HG03575 (cell line): ENCODE data around the gene VILL.

ENCODE experiments used
- ATAC-seq: cut with Tn5 transposase; IDR thresholded peaks from one replicate; pipeline ENCODE4 v1.9.1; 2021; ENCODE audit not compliant: unreplicated experiment, insufficient number of reproducible peaks, low FRiP score; ENCODE audit errors: extremely low read depth

VILL gene

DNA sequence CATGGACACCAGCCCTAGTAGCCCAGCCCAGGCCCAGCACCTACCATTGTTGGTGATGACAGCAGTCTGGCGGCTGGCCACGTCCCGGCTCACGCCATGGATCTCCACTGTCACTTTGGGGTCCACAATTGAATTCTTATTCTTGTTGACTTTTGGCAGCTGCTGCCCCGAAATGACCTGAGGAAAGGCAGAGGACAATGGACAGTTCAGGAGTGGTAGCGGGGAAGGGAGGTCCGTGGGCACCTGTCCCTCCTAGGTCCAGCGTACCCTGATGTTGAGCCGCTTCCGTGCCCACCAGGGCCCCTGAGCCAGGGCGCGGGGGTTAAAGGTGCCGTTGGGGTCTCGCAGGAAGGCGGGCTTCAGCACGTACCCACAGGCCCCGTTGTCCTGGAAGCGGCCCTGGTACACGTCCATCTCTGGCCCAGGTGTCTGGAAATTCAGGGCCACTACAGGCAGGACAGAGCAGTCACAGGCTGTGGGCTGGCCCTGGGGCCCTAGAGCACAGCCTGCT, 17.7 kb downstream of the VILL start:
- no peak for ATAC-seq

DNA sequence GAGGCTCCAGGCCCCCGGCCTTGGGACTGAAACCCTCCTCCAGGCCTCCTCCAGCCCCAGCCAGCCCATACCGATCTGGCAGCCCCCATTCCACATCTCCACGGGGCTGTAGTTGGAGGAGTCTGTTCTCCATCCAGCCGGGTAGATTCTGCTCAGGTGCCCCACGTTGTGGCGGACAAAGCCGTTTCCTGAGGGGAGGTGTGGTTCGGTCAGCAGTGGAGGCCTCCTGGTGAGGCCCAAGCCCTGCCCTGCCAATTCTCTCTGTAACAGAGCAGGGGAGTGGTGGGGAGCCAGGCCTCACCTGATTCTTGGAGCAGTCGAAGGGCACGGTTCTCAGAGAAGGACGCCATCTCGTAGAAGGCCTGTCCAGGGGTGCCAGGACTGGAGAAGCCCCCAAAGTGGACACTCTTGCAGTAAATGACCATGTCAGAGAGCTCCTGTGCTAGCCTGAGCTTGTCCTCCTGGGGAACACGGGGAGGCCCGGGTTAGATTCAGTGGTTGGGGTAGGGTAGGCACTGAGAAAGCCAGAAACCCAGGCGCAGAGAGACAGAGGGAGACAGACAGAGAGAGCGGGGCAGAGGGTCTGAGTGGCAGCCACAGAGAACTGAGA, 18.5 kb downstream of the VILL start:
- ATAC-seq: no peak

- no peak for ATAC-seq
Observed at GRCh38 chr3:38009807-38010591, 19.4 kb downstream of the VILL start.

DNA sequence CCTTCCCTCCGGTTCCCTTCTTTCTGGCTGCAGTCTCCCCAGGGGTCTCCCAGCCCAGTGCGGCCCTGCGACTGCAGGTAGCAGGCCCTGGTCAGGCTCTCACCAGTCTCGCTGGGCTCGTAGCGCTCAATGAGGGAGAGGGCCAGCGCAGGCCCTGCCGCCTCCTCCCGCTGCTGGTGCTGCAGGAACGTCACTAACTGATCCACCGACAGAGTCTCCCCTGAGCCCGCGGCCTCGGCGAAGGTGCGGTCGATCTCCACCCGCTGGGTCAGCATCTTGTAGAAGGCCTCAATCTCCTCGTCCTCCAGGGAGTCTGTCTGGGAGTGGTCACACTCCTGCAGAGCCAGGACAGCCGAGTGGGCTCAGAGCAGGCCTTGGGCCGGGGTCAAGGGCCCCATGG, 20.5 kb downstream of the VILL start:
- no peak for ATAC-seq

DNA sequence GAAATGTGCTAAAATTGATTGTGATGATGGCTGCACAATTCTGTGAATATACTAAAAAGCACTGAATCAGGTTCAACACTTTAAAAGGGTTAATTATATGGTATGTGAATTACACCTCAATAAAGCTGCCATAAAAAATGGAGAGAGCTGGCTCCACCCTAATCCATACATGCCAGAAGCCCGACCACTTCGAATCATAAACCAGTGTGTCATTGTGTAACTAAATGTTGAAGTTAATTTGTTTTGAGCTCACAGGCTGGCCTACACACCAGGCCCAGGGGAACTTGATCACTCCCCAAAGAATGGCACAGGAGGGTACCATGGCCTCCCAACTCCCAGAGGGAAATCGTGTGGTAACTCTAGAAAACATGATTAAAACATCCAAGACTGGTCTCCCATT, 24.9 kb downstream of the VILL start:
- no peak for ATAC-seq

DNA sequence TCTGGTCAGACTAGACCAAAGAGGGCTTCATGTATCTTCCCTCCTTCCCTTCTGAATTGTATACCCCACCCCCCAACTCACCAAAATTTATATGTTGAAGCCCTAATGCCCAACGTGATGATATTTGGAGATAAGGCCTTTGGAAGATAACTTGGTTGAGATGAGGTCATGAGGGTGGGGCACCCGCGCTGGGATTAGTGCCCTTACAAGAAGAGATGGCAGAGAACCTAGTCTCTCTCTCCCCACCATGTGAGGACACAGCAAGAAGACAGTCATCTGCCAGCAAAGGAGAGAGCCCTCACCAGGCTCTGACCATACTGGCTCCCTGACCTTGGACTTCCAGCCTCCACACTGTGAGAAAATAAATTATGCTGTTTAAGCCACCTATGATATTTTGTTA, 25.4 kb downstream of the VILL start:
- no peak for ATAC-seq

DNA sequence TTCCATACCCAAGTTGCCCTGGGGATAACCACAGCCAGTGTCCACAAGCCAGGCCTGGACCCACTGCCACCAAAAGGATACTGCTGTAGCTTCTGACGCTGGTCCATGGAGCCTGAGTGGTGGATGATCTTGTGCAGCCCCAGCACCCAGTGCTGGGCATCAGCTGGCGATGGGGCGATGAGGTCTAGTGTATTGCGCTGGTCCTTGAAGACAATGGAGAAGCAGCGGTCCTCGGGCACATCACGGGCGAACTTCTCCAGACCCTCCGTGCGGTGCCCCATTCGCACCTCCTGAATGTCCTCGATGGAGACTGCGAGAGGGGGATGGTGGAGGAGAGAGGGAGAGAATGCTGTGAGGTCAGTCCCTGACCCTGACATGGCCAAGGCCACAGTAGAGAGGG, 25.8 kb downstream of the VILL start:
- ATAC-seq: no peak

GRCh38 chr3:38016847-38017444, 26.4 kb downstream of the VILL start:
- no peak for ATAC-seq

- no peak for ATAC-seq
Observed at GRCh38 chr3:38017445-38018295, 27.1 kb downstream of the VILL start.

DNA sequence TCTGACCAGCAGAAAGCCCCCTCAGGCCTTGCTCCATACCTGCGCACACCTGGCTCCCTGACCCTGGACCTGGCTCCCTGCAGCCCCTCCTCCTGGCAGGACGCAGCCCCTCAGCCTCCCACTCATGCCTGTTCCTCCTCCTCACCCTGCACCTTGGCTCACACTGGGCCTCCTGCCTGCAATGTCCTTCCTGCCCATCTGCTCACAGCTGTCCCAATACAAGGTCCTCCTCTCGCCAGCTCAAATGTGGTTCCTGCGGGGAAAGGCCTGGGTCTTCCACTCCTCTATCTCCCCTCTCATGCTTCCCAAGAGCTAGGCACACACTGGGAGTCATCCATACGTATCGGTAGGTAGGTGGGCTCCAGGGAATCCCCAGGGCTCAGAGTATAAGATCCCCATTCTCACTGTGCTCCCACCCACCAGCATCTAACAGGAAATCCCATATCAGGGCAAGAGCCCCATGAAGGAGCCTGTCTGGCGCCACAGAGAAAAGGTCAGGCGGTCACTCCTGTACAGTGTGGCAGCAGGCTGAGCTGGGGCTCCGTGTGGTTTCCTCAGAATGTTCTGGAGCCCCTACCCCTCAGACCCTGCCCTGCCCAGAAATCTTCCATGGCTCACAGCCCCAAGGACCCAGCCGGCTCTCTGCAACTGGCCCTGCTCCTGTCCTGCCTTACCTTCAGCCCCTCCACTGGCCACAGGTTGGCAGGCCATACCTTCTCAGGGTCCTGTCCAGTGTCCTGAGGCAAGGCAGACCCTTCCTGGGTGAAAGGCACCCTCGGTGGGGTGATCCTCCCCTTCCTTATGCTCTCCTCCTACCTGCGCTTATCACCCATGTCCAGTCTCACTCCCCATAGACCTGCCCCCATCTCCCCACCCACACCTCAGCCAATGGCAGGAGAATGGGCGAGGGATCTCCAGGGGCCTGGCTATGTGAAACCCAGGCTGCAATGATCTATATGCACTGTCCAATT, 28.0 kb downstream of the VILL start:
- ATAC-seq: no peak

DNA sequence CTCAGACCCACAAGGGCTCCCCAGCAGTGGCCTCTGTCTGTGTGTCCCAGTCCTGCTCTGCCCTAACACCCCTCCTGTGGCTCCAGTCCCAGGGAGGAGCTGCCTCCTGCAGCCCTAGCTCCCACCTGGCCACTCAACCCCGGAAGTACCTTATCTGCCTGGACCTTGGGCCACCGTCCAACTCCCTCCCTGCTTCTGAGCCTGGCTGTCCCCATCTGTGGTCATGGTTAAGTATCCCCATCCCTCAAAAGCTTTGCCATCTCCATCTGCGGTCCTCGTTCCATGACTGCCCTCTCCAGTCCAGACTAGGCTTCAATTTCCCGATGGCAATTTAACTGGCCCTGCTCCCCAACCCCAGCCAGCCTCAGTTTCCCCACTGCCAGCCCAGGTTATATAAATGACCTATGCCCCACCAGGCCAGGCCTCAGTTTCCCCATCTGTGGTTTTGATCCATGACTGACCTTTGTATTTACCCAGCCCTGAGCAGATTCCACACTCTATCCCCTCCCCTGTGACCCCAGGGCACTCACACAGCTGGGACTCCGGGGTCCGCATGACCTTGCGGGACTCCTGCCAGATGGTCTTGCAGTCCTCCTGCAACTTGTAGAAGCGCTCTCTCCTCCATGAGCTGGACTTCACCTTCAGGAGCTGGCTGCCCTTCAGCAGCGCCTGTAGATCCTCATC, 29.2 kb downstream of the VILL start:
- ATAC-seq: no peak

DNA sequence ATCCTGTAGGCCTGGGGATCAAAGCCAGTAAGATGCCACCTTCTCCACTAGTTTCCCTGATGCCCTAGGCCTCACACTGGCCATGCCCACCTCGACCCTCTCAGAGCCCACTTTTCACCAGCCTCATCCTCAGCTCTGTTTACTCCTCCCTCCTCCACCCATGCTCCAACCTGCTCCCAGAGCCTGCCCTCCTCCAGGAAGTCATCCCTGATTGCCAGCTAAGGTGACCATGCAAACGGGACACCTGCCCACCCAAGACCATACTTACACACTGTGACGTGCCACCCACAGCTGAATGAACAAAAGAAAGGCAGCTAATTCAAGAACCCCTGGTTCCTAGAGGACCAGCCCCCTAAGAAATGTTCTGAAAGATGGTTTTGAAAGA, 29.7 kb downstream of the VILL start:
- ATAC-seq: no peak

DNA sequence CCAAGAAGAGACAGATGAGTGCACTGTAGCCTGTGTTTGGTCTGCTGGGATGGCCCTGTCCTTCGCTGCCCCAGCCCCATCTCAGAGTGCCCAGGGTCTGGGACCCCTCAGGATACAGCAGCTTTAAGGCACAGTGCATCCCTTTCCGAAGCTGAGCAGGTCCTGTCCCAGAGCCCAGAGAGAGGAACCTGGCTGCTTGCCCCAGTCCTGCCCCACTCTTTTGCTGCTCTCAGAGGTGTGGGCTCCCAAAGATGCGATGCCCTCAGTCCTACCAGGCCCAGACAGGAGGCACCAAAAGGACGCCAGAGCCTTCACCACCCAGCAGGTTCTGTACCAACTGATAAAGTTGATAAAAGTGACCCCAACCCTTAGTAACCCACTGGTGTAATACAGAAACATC, 30.6 kb downstream of the VILL start:
- ATAC-seq: no peak

- ATAC-seq: no peak
Observed at GRCh38 chr3:38022301-38022700, 31.7 kb downstream of the VILL start.

DNA sequence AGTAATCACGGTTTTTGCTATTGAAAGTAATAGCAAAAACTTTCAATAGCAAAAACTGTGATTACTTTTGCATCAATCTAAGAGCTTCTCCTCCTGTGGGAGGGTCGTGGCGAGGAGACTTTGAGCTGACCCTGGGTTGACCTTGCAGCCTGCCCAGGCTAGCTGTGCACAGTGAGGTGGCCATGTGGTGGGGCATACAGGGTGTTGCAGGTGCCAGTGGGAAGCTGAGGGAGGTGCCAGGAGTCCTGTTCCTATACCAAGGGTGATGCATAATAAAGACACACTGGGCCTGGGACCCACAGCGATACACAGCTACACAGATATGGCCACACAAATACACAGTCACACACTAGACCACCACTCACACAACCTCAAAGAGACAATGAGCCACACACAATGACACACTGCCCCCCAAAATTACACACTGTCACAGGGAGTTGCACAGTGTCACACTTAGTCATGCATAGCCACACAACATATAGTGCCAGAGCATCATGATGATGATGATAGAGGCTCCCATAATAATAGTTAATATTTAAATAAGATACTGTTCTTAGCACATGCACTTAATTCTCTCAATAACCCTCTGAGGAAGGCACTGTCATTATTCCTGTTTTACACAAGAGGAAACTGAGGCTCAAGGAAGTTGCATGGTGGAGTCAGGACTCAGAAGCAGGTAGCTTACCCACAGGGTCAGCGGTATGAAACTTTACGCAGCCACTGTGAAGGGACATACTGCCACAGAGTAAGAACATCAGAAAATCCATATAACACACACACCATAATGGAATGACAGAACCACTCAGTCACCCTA, 32.5 kb downstream of the VILL start:
- no peak for ATAC-seq

GRCh38 chr3:38026856-38027255, 36.3 kb downstream of the VILL start:
- ATAC-seq: no peak
